IPS-18c (cell line): ENCODE measurements around the gene CPA2.
"Not testable (repeated sequence)": the region's sequence is repeated elsewhere in the genome, so short reads cannot be mapped to it uniquely, and the experiment has no call there.

Source experiments
- H3K4me3 ChIP-seq: 2 replicates; pipeline ENCODE4 v1.7.0; 2013; ENCODE audit warnings: low read depth, mild to moderate bottlenecking, low read length, moderate library complexity; ENCODE audit not compliant: insufficient read depth
- H3K9me3 ChIP-seq: one replicate; pipeline ENCODE4 v1.6.1; 2013; ENCODE audit warnings: mild to moderate bottlenecking, low read length, moderate library complexity; ENCODE audit not compliant: control insufficient read depth, insufficient read depth

The CPA2 gene

DNA sequence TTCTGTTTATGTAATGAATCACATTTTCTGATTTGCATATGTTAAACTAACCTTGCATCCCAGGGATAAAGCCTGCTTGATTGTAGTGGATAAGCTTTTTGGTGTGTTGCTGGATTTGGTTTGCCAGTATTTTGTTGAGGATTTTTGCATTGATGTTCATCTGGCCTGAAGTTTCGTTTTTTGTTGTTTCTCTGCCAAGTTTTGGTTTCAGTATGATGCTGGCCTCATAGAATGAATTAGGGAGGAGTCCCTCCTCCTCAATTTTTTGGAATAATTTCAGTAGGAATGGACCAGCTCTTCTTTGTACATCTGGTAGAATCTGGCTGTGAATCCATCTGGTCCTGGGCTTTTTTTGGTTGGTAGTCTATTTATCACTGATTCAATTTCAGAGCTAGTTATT, 23.2 kb upstream of the CPA2 start:
- not testable (repeated sequence) for H3K4me3 ChIP-seq, H3K9me3 ChIP-seq

- H3K4me3 ChIP-seq: not testable (repeated sequence)
Observed at GRCh38 chr7:130246491-130246890, 20.2 kb upstream of the CPA2 start.

DNA sequence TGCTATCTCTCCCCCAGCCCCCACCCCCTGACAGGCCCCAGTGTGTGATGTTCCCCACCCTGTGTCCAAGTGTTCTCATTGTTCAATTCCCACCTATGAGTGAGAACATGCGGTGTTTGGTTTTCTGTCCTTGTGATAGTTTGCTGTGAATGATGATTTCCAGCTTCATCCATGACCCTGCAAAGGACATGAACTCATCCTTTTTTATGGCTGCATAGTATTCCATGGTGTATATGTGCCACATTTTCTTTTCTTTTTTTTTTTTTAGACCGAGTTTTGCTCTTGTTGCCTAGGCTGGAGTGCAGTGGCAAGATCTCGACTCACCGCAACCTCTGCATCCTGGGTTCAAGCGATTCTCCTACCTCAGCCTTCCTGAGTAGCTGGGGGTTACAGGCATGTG, 17.8 kb upstream of the CPA2 start:
- H3K4me3 ChIP-seq, H3K9me3 ChIP-seq: not testable (repeated sequence)

More at GRCh38 chr7:130246491-130246890, 20.2 kb upstream of the CPA2 start:
- H3K9me3 ChIP-seq: not testable (repeated sequence)

DNA sequence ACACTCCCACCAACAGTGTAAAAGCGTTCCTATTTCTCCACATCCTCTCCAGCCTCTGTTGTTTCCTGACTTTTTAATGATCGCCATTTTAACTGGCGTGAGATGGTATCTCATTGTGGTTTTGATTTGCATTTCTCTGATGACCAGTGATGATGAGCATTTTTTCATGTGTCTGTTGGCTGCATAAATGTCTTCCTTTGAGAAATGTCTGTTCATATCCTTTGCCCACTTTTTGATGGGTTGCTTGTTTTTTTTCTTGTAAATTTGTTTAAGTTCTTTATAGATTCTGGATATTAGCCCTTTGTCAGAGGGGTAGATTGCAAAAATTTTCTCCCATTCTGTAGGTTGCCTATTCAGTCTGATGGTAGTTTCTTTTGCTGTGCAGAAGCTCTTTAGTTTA, 17.0 kb upstream of the CPA2 start:
- not testable (repeated sequence) for H3K9me3 ChIP-seq, H3K4me3 ChIP-seq

DNA sequence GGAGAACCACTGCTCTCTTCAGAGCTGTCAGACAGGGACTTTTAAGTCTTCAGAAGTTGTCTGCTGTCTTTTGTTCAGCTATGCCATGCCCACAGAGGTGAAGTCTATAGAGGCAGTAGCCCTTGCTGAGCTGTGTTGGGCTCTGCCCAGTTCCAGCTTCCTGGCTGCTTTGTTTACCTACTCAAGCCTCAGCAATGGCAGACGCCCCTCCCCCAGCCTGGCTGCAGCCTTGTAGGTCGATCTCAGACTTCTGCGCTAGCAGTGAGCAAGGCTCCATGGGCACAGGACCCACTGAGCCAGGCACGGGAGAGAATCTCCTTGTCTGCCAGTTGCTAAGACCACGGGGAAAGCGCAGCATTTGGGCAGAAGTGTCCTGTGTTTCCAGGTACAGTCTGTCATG, 12.1 kb upstream of the CPA2 start:
- no peak overlapping the region for H3K4me3 ChIP-seq
- H3K9me3 ChIP-seq: peaks cover 5% of the 10 kb centered on the region

DNA sequence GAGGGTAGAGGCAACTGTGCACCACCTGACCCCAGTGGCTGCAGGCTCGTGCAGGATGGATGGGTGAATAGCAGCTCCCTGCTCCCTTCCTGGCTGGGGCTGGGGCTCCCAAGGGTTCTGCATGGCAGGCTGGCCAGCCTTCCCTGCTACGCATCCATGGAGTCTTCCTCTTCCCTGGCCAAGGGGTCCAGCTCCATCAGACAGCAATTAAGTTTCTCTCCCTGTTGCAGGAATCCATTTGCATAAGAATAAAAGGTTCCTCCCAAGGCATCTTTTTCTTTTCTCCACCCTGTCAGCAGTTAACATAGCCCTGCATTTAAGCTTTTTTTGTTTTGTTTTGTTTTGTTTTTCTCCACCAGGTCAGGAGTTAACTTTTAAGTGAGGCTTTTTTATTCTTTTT, 10.0 kb upstream of the CPA2 start:
- no peak overlapping the region for H3K4me3 ChIP-seq

GRCh38 chr7:130258494-130259078, 8.1 kb upstream of the CPA2 start:
- Histone ChIP-seq H3K4me3 (no peak overlapping the region), H3K9me3 (peaks cover 5% of the 10 kb centered on the region)

More for the DNA sequence above, 10.0 kb upstream of the CPA2 start:
- H3K9me3 ChIP-seq: peaks cover 5% of the 10 kb centered on the region

DNA sequence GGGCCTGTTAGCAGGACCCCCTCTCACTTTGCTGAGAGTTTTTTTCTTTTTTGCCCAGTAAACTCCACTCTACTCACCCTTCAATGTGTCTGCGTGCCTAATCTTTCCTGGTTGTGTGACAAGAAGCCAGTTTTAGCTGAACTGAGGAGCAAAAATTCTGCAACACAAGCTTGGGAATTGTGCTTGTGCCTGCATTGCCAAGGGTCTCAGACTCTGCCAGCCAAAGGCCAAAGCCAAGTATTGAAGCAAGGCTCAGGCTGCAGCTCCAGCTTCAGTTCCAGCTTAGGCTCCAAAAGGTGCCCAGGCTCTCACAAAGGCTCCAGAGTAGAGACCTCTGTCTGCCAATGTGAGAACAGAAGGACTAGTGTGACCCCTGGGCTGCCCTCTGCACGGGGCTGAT, 4.2 kb upstream of the CPA2 start:
- no peak overlapping the region for H3K4me3 ChIP-seq
- H3K9me3 ChIP-seq: no peaks in the 10 kb centered on the region

DNA sequence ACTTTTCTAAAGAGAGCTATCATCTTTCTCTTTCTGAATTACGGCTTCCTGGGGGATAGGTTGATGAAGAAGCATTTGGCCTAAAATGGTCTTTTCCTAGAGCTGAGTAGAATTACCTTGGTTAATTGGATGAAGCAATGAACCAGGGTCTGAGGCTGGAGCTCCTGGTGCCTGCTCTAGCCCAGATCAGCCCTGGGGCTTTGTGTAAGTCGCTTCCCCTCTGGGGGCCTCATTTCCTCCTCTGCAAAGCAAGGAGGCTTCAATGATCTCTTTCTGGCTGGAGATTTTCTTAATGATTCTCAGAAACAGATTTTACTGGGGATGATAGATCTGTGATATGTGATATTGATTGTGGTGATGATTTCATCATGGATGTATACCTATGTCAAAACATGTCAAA, 3.5 kb upstream of the CPA2 start:
- H3K4me3 ChIP-seq: no peak overlapping the region
- H3K9me3 ChIP-seq: no peaks in the 10 kb centered on the region

GRCh38 chr7:130266961-130267321, 278 bp downstream of the CPA2 start:
- Histone ChIP-seq H3K9me3 (no peaks in the 10 kb centered on the region), H3K4me3 (no peak overlapping the region)

- no peaks in the 10 kb centered on the region for H3K9me3 ChIP-seq
- H3K4me3 ChIP-seq: no peak overlapping the region
Observed at GRCh38 chr7:130268463-130269317, 2.0 kb downstream of the CPA2 start.

- Histone ChIP-seq H3K9me3 (no peaks in the 10 kb centered on the region), H3K4me3 (no peak overlapping the region)
Observed at GRCh38 chr7:130269318-130269694, 2.6 kb downstream of the CPA2 start.

DNA sequence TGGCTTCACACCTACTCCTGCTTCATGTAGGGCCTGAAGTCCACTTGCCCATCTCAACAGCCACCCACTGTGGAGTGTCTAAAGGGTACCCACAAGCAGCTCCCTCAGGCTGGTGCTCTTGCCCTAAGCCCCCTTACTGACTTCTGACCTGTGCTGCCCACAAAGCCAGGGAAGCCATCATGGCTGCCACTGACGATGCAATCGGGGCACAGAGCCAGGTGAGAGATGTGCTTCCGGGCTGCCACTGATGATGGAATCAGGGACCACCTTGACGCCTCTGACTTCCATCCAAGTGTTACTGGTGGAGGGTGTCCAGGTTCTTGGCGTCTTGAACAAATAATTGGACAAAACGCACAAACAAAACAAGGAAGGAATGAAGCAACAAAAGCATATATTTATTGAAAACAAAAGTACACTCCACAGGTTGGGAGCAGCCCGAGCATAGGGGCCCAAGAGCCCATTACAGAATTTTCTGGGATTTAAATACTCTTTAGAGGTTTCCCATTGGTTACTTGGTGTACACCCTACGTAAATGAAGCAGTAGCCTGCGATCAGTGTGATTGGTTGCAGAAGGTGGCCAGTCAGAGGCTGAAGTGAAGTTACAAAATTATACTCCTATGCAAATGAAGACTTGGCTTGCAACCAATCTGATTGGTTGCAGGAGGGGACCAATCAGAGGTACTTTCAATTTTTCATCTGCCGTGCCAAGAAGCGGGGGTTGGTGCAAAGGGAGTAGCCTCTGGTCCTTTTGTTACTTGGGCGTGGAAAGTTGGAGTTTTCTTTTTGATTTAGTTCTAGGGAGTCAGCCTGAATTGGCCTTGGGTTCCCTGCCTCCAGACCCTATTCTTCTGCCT, 4.5 kb downstream of the CPA2 start:
- no peak overlapping the region for H3K4me3 ChIP-seq
- no peaks in the 10 kb centered on the region for H3K9me3 ChIP-seq

DNA sequence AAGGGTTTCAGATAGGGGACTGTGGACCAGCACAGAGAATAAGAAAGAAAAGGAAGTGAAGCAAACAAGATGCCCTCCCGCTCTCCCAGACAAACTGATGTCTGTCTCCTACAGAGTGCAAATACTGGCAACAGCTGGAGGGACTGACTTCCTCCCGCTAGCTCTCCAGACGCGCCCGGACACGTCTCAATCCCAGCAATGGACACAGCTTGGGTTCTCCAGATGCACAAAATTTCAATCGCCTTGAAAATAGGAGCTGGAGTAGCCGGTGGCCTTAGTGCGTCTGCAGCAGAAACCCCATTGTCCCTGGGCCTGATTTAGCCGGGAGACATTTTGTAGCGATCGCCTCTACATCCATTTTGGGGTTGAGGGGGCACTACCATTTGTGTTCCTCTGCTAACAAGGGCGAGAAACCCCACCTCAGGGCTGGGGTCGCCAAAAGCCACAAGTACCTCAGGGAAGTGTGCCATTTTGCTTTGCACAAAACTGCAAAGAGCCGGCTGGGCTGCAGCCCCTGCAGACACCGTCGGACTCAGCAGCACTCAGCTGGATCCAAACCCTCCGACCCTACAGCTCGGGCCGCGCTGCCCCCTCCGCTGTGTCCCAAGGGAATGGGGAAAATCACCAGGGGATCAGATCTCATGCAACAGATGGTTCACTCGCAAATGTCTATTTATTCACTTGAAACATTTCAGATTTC, 5.9 kb downstream of the CPA2 start:
- no peak overlapping the region for H3K4me3 ChIP-seq
- H3K9me3 ChIP-seq: no peaks in the 10 kb centered on the region

DNA sequence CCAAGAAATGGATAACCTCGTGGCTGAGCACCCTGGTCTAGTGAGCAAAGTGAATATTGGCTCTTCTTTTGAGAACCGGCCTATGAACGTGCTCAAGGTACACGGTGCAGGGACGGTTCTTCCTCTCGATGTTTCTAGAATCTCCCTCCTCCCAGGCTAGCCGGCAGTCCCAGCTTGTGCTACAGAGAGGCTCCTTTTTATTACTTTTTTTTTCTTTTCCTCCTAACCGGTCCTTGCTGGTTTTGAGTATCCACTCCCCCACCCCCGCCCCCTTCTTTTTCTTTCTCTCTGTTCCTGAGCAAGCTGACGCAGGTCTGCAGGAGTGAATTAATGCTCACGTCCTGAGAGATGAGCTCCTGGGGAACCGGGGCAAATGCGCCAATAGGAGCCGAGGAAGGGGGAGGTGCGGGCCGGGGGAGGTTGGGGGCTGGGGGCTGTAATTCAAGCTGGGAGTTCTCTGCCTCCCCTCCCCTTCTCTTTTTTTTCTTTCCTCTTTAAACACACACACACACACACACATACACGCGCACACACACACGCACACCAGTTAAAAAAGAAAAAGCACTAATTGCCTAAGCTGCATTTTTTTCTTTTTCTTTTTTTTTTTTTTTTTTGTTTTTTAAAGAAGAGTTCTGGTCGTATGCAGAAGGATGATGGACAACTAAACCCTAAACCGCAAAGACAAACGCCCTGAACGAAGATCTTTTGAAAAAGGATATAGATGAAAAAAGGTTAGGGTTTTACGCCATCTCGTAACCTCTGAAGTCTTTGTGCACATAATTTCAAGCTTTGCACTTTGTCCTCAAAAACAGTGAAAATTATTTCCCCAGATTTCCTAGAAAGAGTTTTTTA, 6.6 kb downstream of the CPA2 start:
- H3K4me3 ChIP-seq: peak overlapping the region; percentile 25; the same call in 1 of the 2 replicates
- H3K9me3 ChIP-seq: no peaks in the 10 kb centered on the region

DNA sequence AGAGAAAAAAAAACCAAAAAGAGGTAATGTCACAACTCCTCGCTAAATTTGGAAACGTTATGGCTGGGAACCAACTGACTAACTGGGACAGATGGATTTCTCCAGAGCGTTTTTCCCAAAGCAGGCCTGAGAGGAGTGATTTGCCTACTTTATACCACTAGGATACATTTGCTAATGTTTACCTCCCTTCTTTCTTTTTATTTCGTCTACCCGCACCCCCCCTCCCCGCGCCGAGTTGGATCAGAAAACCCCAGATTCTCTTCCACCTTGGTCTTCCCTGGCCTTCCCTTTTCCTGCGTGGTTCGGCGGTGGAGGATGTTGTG, 7.2 kb downstream of the CPA2 start:
- H3K4me3 ChIP-seq: peak overlapping the region; percentile 25; the same call in 1 of the 2 replicates
- H3K9me3 ChIP-seq: no peaks in the 10 kb centered on the region

GRCh38 chr7:130274296-130274695, 7.6 kb downstream of the CPA2 start:
- 0 out of 2 replicates have a peak overlapping the region, but pooled peaks have one; percentile 25 for H3K4me3 ChIP-seq

More at GRCh38 chr7:130274296-130274695, 7.6 kb downstream of the CPA2 start:
- H3K9me3 ChIP-seq: no peaks in the 10 kb centered on the region
